HT1080 (cell line): ENCODE results near the gene PGK1. TPM values are rescaled to one million over a fixed set of nuclear protein-coding genes. Genes with fewer than 3 reads are reported as not detected.
"Not testable (repeated sequence)": the region's sequence is repeated elsewhere in the genome, so short reads cannot be mapped to it uniquely, and the experiment has no call there.

Source experiments
- DNase-seq: peaks from one replicate; pipeline ENCODE4 v3.0.0-alpha.2; 2015; ENCODE audit warnings: low read depth
- total RNA-seq: library from RNA; depleted of rRNA; stranded (reverse); fragments of >200 nt; shearing (Covaris generic); gene quantifications from 2 replicates; pipeline ENCODE4 v1.2.3, GENCODE V29; 2014

The PGK1 gene
- total RNA-seq, 1 experiment from 2014 or later: 374 TPM

DNA sequence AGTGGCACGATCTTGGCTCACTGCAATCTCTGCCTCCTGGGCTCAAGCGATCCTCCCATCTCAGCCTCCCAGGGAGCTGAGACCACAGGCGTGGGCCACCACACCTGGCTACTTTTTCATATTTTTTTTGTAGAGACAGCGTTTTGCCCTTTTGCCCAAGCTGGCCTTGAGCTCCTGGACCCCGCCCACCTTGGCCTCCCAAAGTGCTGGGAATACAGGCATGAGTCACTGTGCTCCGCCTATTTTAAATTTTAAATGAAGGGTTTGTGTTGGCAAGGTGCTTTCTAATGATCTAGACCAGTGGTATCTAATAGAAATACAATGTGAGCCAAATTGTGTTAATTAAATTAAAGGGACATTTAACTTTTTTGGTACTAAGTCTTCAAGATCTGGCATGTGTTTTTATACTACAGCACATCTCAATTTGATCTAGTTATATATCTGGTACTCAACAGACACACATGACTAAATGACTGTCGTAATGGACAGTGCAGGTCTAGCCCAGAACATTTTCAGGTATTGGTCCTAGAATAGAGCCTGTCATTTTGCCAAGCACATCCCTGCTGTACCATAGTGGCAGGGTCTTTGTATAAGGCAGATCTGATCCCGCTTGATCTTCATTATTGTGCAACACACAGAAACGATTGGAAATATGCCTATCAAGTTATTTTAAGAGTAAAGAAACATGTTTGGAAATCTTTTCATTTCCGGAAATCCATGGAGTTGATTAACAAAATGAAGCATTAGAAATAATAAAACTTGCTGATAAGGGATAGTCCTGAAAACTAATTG is 7.3 kb downstream of the PGK1 start:
- no peak for DNase-seq

DNA sequence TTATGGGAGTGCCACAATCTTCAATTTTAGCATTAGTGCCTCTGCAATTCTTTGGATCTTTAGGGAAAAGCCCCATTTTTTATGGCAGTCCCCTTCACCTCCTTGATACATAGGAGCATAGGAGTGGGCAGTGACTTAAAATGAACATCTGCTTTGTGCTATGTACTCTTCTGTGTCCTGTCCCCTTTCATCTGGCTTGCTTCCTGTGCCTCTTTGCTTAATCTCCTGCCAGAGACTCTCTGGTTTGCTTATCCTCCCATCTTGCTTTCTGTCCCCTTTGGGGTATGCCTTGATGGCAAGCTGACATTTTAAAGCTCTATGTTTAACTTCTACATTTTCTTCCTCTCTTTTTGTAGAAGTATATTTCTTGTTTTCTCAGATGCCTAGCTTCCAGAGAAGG is 12.3 kb downstream of the PGK1 start:
- DNase-seq: no peak

DNA sequence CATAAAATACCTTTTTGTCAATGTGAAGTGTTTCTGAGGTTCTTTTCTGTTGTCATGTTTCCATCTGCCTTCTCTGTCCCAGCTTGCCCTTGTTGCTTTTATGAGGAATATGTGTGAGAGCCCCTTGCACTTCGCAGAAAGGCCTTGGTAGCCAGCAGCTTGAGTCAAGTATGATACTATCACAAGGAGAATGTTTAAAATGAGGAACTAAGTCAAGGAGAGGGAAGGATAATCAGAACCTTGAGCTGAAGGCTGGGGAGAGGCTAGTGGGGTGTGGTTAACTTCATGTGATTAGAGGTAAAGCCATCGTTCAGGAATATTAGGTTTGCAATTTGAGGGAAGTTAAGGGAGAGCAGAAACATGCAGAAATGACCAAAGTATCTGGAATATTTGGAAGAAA is 12.7 kb downstream of the PGK1 start:
- no peak for DNase-seq

DNA sequence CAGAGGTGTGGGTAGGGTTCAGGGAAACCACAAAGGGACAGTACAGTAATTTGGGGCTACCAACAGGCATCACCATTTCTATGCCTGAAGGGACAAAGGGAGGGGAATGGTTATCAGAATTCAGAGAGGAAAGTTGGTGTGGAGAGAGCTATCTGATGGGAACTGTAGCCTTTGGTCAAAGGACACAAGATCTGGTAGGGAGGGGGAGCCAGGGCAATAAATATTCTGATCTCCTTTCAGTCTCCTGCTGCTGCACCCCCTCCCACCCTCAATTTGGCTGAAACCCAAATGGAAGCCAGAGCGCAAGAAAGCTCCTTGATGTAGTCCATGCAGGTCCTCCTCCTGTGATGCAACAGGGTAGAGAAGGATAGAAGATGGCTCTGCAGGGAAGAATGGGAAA is 14.6 kb downstream of the PGK1 start:
- DNase-seq: no peak

DNA sequence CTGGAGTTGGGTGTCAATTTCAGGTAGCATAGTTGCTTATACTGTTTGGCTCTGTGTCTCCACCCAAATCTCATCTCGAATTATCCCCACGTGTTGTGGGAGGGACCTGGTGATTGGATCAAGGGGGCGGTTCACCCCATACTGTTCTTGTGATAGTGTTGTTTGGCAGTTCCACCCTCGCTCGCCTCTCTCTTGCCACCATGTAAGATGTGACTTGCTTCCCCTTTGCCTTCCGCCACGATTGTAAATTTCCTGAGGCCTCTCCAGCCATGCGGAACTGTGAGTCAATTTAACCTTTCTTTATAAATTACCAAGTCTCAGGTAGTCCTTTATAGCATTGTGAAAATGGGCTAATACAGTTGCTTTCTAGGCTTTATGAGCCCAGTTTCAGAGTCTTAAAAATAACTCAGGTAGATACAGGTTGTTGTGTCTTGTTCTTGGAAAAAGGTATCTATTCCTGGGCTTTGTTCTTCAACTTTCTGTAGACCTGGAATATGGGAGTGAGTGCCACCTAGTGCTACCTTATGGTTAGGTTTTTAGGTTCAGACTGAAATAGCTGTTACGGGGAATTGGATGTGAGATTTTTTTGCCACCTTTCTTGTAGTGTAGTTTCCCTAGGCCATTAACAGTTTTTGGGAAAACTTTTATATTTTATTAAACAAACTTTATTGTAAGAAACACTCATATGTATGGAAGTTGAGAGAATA is 15.6 kb downstream of the PGK1 start:
- no peak for DNase-seq

DNA sequence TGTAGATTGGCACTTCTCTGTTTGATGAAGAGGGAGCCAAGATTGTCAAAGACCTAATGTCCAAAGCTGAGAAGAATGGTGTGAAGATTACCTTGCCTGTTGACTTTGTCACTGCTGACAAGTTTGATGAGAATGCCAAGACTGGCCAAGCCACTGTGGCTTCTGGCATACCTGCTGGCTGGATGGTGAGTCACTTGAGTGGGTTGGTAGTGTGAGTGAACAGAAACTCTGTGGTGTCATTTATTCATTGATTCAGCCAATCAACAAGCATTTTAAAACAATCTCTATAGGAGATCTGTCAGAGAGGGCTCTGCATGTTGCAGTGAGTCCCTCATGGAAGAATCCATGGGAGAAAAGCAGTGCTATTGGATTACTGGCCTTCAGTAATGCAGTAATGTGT is 19.1 kb downstream of the PGK1 start:
- DNase-seq: peak; percentile 64

DNA sequence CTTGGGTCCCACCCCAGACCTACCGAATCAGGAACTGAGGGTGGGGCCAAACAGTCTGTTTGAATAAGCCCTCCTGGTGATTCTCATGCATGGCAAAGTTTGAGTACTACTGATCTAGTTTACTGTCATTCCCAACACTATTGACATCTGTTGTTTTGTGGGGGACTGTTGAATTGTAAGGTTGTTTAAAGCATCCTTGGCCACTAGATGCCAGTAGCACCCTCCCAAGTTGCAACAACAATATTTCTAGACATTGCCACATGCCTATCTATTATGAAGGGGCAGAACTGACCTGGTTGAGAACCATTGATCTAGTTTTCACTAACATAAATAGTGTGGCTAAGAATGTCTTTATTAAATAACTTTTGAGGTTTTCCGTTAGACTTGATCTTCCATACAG is 20.3 kb downstream of the PGK1 start:
- DNase-seq: no peak

DNA sequence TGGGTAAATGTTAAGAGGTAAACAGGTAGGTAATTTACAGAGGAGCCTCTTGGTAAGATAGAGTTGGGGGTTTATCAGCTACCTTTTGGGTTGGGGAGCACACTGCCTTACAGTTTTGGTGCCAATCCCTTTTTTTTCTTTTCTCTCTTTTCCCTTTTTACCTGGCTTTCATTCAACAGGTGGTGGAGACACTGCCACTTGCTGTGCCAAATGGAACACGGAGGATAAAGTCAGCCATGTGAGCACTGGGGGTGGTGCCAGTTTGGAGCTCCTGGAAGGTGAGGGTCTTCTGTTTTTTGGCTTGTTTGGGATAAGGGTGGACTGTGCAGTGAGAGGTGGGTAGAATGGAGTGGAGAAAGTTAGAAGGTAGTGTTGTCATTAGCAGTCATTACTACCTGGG is 21.1 kb downstream of the PGK1 start:
- no peak for DNase-seq

DNA sequence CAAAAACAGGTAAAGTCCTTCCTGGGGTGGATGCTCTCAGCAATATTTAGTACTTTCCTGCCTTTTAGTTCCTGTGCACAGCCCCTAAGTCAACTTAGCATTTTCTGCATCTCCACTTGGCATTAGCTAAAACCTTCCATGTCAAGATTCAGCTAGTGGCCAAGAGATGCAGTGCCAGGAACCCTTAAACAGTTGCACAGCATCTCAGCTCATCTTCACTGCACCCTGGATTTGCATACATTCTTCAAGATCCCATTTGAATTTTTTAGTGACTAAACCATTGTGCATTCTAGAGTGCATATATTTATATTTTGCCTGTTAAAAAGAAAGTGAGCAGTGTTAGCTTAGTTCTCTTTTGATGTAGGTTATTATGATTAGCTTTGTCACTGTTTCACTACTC is 21.7 kb downstream of the PGK1 start:
- not testable (repeated sequence) for DNase-seq

DNA sequence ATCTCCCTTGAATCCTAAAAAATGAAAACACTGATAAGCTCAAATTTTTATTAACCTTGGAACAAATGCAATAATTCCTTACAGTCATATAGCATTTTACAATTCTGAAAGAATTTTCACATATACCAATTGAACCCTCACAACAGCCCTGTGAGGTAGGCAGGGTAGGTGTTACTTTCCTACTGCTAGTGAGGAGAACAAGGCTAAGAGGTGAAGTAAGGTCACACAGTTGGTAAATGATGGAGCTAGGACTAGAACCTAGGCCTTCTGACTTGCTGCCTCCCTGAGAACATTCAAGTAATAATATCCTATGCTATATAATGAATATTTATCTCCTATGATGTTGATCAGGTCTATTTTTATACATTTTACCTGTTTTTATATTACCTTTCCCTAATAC is 25.7 kb downstream of the PGK1 start:
- DNase-seq: no peak

DNA sequence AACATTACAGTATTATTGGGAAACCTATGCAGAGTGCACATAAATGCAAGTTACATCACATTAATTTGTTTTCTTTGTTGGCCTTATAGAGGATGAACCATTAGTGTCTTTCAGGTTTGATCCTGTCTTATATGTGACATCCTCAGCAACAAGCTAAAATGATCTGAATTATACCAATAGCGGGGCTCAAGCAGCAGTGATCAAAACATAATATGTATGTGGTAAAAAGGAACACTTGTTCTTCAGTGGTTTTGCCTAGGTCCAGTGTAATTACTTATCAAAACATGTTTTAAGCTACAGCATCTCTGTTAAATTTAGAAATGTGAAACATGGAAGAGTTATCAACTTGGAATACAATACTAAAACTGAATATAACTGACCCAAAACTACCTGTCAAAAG is 26.3 kb downstream of the PGK1 start:
- DNase-seq: no peak

DNA sequence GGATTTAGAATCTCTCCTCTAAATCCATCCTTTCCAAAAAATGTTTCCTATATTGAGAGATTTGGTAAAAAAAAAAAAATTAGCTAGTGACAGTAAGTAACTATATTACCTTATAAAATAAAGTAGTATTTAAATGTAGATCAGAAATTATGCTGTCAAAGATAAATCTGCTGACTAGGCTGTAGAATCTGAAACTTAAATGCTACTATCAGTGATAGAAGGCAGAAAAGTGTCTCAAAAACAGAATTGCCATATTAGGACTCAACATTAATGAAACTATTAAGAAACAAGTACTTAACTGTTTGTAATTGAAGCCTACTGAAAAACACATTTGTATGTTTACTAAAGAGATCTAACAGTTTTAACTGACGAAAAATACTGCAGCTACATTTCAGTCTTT is 27.1 kb downstream of the PGK1 start:
- no peak for DNase-seq

DNA sequence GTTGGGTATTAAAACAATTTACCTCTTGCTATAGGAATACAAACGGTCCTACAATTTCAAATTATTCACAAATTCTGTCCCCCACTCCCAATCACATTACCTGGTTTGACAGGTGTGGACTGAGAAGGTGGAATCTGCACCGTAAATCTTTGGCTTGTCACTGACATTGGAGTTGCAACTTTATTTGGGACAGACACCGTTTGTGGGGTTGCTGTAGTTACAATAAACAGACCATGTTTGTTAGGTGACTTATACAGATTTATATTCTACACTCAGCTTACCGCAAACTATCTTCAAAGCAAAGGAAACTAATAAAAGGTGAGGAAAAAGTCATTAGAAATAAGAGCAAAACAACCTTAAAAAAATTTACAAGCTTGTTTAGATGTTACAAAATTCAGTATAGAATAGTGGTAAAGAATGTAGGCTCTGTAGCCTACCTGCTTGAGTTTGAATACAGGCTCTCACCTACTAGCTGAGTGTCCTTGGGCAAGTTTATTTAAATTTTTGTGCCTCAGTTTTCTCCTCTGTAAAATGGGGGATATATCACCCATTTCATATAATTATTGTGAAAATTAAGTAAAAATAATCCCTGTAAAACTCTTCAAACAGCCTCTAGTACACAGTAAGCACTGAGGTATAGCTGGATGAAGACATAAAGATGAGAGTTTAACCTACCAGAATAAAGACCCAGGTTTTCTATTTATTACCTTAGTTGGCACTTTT is 29.4 kb downstream of the PGK1 start:
- no peak for DNase-seq

DNA sequence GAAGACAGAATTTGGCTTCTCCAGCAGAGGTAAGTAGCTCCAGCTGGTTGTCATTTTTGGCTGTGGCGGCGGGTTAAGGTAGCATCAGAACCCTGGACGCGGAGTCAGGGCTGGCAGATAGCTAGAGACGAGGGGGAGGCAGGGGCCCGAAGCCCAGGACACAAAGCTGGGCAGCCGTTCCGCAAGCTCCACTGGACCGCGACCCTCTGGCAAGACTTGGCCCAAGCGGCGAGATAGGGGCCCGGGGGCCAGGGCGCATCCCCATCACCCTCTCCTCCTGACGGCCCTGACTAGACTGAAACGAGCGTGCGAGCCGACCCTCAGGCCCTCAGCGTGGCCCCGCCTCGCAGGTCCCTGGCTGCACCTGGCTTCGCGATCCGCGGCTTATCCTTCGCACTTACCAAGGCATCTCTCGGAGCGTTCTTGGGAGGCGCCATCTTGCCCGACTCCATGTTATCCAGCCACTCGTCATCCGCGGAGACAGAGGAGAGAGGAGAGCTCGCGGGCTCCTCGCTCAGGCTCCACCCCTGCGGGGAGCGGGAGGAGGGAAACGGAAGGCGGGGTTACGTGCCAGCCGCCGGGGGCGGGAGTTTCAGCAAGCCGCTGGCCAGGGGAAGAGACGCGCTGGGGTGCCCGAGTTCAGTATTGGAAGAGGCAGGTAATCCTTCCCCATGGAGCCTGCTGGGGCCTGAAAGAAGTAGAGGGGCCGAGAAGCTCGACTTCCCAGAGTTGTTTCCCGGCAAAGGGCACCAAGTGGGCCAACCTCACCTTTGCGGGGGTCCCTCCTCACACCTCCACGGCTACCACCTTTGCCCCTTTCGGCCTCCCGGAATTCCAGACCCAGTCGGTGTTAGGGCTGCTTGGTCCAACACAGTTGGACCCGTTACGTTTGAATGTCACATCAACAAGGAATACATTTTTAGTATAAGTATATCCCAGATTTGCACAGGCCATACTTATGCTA is 35.4 kb downstream of the PGK1 start, which contains the start of gene TAF9B:
TAF9B (minus strand) TSS at position 491 of the 964 bp plus-strand sequence; CDS start at position 452, 39 bp downstream.
- DNase-seq: peak; percentile 80

DNA sequence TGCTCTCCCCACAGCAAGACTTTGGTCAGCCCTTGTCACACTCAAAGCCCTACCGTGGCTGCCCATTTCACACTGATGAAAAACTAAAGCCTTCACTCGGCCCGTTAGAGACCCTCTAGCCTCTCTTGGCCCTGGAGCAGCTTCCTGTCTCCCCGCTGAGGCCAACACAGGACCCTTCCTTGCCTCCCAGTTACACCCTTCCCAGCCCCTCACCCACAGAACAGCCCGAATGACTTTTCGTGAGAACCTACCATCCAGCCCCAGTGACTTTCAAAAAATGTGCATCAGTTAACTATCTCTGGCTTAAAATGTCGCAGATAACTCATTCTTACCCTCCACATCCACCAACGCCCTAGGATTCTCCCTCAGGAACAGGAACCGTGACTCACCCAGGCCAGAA is 36.2 kb downstream of the PGK1 start:
- no peak for DNase-seq

DNA sequence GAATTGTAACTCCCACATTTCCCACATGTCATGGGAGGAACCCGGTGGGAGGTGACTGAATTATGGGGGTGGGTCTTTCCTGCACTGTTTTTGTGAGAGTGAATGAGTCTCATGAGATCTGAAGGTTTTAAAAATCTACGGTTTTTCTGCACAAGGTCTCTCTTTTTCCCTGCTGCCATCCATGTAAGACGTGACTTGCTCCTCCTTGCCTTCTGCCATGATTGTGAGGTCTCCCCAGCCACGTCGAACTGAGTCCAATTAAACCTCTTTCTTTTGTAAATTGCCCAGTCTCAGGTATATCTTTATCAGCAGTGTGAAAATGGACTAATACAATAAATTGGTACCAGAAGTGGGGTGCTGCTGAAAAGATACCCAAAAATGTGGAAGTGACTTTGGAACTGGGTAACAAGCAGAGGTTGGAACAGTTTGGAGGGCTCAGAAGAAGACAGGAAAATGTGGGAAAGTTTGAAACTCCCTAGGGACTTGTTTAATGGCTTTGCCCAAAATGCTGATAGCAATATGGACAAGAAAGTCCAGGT is 43.0 kb downstream of the PGK1 start:
- DNase-seq: not testable (repeated sequence)

DNA sequence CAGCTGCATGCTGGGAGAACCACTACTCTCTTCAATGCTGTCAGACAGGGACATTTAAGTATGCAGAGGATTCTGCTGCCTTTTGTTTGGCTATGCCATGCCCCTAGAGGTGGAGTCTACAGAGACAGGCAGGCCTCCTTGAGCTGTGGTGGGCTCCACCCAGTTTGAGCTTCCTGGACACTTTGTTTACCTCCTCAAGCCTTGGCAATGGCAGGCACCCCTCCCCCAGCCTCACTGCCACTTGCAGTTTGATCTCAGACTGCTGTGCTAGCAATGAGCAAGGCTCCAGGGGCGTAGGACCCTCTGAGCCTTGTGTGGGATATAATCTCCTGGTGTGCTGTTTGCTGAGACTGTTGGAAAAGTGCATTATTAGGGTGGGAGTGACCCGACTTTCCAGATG is 53.3 kb downstream of the PGK1 start:
- not testable (repeated sequence) for DNase-seq

DNA sequence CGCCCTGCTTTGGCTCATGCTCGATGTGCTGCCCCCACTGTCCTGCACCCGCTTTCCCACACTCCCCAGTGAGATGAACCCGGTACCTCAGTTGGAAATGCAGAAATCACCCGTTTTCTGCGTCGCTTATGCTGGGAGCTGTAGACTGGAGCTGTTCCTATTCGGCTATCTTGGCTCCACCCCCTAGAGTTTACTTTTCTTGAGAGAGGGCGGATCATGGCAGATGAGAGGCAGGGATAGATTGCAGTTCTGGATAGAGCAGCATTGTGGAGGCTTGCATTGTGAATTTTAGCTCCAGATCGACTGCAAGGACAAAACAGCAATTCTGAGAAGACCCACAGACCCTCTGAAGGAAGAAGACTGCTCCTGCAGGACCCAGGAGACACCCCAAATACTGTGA is 53.8 kb downstream of the PGK1 start:
- not testable (repeated sequence) for DNase-seq

DNA sequence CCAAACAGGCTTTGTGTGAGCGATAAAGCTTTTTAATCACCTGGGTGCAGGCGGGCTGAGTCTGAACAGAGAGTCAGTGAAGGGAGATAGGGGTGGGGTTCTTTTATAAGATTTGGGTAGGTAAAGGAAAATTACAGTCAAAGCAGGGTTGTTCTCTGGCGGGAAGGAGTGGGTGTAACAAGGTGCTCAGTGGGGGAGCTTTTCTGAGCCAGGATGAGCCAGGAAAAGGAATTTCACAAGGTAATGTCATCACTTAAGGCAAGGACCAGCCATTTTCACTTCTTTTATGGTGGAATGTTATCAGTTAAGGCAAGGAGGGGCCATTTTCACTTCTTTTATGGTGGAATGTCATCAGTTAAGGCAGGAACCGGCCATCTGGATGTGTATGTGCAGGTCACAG is 56.7 kb downstream of the PGK1 start:
- DNase-seq: not testable (repeated sequence)

DNA sequence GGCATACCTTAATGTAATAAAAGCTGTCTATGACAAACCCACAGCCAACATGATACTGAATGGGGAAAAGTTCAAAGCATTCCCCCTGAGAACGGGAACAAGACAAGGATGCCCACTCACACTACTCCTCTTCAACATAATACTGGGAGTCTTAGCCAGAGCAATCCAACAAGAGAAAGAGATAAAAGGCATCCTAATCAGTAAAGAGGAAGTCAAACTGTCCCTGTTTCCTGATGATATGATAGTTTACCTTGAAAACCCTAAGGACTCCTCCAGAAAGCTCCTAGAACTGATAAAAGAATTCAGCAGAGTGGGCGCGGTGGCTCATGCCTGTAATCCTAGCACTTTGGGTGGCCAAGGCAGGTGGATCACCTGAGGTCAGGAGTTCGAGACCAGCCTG is 59.1 kb downstream of the PGK1 start:
- not testable (repeated sequence) for DNase-seq

DNA sequence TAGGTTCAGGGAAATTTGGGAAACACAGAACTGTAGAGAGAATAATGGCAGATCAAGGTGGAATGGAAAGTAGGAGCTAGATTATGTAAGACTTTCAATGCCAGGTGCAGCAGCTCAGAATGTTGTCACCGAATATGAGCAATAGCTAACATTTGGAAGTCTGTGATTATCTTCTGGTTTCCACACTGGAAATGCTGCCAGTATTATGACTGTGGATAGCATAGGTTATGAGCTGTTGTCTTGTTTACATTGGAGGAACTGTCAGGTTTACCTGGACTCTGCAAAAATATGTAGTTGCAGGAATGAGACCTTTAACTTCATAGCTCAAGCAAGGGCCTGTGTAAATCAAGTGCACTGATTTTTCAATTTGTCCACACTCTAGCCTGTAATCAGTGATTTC is 61.4 kb downstream of the PGK1 start:
- DNase-seq: no peak
